ENCODE measurements around the gene XYLT1.

The XYLT1 gene

DNA sequence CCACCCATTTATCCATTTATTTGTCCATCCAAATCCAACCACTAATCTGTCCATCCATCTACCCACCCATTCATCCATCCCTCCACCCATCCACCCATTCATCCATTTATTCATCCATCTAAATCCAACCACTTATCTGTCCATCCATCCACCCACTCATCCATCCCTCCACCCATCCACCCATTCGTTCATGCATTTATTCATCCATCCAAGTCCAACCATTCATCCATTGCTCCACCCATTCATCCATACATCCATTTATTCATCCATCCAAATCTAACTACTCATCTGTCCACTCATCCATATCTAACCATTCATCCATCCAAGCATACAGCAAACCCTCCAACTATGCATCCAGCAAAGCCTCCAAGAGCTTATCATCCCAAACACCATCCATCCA lies 267.3 kb downstream of the XYLT1 start:
- no peak for TF ChIP-seq ZFX (IDR thresholded peaks at IDR 0.05; ENCODE audit: borderline replicate concordance)
- TF ChIP-seq, protein P1, sequence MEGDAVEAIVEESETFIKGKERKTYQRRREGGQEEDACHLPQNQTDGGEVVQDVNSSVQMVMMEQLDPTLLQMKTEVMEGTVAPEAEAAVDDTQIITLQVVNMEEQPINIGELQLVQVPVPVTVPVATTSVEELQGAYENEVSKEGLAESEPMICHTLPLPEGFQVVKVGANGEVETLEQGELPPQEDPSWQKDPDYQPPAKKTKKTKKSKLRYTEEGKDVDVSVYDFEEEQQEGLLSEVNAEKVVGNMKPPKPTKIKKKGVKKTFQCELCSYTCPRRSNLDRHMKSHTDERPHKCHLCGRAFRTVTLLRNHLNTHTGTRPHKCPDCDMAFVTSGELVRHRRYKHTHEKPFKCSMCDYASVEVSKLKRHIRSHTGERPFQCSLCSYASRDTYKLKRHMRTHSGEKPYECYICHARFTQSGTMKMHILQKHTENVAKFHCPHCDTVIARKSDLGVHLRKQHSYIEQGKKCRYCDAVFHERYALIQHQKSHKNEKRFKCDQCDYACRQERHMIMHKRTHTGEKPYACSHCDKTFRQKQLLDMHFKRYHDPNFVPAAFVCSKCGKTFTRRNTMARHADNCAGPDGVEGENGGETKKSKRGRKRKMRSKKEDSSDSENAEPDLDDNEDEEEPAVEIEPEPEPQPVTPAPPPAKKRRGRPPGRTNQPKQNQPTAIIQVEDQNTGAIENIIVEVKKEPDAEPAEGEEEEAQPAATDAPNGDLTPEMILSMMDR (IDR thresholded peaks at IDR 0.05) = no peak
- H3K27ac ChIP-seq = no peak overlapping the region

DNA sequence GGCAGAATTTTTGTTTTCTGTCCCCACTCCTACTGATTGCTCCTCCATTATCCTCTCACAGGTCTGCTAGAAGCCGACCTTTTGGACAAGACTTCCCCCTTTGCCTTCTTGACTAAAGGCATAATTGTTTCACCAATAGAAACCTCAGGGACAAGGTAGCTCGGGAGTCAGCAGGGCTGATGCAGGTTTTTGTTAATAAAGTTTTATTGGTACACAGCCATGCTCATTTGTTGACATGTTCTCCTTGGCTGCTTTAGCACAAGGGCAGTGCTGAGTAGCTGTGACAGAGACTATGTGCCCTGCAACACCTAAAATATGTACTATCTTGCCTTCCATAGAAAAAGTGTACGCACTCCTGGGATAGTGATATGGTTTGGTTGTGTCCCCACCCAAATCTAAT lies 271.6 kb downstream of the XYLT1 start:
- no peak for TF ChIP-seq ZFX (IDR thresholded peaks at IDR 0.05; ENCODE audit: borderline replicate concordance)
- H3K27ac ChIP-seq = no peak overlapping the region

DNA sequence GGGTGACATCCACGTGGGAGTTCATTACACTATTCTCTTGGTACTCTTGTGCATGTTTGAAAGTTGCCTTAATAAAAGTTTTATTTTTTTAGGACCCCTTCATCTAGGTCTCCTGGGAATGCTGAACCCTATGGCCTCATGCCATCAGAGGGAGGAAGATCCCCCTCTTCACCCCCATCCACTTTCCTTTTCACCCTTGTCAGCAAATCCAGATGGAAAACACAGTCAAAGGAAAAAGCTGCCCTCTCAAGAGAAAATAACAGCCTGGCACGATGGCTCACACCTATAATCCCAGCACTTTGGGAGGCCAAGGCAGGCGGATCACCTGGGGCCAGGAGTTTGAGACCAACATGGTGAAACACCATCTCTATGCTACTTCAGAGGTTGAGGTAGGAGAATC lies 274.2 kb downstream of the XYLT1 start:
- H3K27ac ChIP-seq = no peak overlapping the region
- TF ChIP-seq ZFX (IDR thresholded peaks at IDR 0.05; ENCODE audit: borderline replicate concordance) = no peak
- TF ChIP-seq, protein P1 (IDR thresholded peaks at IDR 0.05) = no peak

DNA sequence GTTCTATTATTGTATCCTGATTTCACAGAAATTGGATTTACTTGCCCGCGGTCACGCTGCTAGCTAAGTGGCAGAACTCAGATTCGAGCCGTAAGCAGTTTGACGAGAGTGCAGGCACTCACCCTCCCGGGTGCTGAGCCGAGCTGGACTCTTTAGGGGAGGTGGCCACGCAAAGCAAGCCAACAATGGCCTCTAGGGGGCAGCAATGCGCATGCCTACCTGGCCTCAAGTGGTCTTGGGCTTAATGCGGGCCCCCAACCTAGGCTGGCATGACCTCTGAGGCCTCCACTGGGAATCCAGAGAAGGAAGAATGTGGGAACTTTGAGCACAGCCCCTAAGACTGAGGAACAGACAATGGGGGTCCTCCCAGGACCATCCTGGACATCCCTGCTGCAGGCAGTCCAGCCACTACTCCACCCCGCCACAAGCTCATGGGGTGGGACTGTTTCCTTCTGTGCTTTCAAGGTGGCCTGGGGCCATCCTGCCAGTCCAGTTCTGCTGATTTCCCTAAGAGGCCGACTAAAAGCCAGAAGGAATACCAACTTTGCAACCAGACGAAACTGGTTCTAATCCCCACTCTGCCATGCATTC lies 276.5 kb downstream of the XYLT1 start:
- no peak overlapping the region for H3K27ac ChIP-seq
- TF ChIP-seq ZFX (IDR thresholded peaks at IDR 0.05; ENCODE audit: borderline replicate concordance) = no peak
- TF ChIP-seq, protein P1 (IDR thresholded peaks at IDR 0.05) = peak; percentile 79

DNA sequence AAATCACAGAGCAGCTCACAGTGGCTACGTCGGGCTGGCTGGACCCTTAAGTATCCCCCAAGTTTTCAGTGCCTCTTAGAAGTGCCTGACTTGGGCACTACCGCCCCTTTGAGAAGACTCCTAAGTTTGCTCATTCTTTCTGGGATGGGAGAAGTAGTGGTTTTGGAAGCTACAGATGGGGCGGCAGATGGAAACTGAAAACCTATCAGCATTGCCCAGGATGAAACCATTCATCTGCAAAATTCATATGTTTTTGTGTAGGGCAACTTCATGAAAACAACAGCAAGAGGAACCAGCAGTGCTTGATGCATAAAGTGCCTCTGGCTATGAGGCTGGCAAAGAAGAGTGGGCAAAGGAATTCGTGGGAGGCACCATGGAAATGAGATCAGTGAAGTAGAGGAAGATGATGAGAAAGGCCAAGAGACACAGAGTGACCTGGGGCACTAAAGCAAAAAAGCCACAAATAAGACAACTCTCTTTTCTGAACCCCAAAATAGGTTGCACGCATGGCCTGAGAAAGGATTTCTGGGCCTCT lies 277.1 kb downstream of the XYLT1 start:
- no peak overlapping the region for H3K27ac ChIP-seq
- TF ChIP-seq, protein P1 (IDR thresholded peaks at IDR 0.05) = no peak
- TF ChIP-seq ZFX (IDR thresholded peaks at IDR 0.05; ENCODE audit: borderline replicate concordance) = no peak

DNA sequence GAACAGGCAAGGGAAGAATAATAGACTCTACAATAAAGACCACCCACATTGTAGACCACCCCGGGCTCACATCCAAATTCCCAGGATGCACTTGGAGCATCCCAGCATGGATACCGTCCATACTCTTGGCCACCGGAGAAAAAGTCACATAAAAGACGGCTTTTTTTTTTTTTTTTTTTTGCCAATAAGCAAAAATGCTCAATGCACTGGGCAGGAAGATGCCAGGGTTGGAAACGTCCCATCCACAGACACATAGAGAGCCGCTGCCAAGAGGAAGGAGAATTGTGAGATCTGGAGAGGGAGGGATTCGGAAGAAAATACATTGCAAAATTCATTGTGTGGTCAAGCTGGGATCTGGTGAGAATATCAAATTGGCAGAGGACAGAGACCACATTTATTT lies 286.7 kb downstream of the XYLT1 start:
- H3K27ac ChIP-seq = no peak overlapping the region
- no peak for TF ChIP-seq ZFX (IDR thresholded peaks at IDR 0.05; ENCODE audit: borderline replicate concordance)
- TF ChIP-seq, protein P1 (IDR thresholded peaks at IDR 0.05) = no peak

DNA sequence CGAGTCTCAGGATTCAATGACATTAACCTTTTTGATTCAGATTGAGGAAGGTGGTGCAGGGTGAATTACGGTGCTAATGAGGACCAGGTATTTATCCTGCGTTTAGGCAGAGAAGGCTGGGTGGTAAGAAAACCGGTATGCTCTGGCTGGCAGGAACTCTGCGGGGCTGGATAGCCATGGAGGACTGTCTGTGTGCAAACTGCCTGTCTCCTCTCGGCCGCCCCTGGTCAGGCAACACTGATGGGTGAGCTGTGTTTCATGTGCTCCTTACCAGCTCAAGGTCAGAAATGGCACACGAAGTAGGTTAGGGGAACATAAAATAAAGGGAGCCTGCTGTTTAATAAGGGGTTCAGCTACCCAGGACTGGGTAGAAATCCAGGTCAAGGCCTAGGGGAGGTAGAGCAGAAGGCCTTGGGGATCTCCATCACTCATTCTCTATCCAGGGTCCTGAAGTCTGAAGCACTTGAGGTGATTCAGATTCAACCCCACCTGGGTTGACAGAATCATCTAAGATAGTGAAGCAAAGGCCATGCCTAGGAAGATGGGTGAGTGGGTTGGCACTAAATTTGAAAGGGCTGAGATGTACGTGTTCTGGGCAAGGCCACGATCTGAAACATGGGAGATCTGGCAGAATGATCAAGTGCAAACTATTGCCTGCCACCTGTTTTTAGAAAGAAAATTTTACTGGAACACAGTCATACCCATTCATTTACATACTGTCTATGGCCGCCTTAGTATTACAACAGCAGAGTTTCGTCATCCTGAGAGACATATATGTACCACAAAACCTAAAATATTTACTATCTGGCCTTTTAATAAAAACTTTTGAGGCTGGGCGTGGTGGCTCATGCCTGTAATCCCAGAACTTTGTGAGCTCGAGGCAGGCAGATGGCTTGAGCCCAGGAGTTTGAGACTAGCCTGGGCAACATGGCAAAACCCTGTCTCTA lies 292.5 kb downstream of the XYLT1 start:
- TF ChIP-seq ZFX (IDR thresholded peaks at IDR 0.05; ENCODE audit: borderline replicate concordance) = no peak
- TF ChIP-seq, protein P1 (IDR thresholded peaks at IDR 0.05) = no peak
- H3K27ac ChIP-seq = no peak overlapping the region
